ENCODE measurements around the gene TCL1B.

TCL1B gene

DNA sequence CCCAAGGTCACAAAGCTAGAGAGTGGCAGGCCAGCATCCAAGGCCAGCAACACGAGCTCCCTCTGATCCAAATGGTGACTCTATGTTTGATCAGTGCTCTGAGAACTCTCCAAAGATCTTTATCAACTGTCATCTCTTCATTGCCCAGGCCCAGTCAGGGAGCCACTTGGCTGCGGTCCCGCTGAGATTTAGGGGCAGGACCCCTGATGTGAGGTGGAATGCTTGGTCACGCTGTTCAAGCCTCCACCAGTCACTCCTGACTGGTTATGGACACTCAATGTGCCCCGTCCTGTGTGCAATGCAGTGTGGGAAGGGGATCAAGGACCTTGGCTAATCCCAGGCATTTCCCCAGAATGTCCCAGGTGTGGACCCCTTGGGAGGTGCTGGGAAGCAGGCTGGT, 19.8 kb upstream of the TCL1B start:
- FAIRE-seq: no peak
- no peak for DNase-seq (ENCODE audit: insufficient read length, low spot score)

DNA sequence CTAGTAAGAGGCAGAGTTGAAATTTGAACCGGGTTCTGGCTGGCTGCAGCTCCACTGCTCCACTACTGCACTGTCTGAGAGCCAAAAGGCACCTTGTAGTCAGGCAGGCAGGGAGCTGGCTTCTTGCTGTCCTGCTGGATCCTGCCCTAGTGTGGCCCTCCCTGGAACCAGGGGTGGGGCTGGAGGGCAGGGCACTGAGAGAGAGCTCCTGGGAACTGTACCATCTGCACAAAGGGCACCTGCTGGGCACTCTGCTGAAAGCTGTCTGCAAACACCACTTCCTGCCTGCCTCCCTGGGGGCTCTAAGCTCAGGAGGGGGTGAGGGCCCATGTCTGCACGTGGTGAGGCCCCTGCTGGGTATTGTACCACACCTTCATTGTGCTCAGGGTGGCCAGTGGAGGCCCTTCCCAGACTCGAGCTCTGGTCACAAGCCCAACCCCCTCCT, 19.0 kb upstream of the TCL1B start:
- no peak for DNase-seq (ENCODE audit: insufficient read length, low spot score)
- FAIRE-seq: no peak

DNA sequence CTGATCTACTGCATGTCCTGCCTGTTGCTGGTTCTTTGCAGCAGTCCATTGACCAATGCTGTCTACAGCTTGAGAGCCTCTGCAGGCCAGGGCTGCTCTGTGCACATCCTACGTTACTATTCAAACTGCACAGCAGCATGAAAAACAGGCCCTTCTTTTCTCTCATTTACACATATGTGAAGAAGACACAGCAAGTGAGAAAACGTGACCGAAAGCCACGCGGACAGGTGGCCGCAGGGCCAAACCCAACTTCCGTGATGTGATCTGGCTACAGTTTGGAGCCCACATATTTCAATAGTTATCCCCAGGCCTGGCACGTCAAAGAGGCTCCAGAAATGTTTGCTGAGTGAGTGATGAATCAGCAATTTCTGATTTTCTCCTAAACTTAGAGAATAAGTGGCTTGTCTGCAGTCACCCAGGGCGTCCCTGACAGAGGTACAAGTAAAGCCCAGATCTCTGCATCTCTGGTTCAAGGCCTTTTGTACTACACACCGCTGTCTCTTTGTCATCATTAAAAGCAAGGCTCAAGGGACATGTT, 17.9 kb upstream of the TCL1B start:
- FAIRE-seq (no peak), DNase-seq (ENCODE audit: insufficient read length, low spot score) (no peak)

DNA sequence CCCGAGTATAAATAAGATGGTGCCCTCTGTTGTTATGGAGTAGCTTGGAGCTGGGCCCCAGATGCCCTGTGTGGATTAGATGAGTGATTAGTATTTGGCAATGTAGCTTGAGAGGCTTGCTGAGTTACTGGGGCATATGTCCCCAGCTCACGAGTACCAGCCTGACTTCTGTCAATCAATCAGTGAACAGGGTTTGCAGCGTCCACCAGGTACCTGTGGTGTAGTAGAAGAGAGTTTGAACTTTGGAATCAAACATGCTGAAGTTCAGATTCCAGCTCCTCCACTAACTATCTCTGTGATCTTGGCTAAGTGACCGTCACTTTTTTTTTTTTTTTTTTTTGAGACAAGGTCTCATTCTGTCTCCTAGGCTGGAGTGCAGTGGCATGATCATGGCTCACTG, 11.6 kb upstream of the TCL1B start:
- no peak for DNase-seq (ENCODE audit: insufficient read length, low spot score)
- no peak for FAIRE-seq

DNA sequence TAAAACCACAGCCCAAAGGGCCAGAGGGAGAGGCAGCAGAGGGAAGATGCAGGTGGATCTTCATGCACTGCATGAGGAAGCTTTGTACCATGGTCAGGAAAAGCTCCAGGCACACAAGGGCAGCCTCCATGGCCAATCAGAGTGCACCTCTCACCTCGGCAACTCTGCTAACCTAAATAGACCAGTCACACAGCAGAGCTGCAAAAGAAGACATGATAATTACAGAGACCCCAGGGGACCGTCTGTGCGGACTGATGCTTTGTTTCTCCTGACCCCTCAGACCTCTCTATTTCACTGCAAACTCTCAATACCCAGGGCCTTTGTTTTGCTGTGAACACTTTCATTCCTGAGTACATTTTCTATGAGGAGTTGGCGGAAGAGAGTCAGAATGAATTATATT, 10.7 kb upstream of the TCL1B start:
- FAIRE-seq: no peak
- no peak for DNase-seq (ENCODE audit: insufficient read length, low spot score)

DNA sequence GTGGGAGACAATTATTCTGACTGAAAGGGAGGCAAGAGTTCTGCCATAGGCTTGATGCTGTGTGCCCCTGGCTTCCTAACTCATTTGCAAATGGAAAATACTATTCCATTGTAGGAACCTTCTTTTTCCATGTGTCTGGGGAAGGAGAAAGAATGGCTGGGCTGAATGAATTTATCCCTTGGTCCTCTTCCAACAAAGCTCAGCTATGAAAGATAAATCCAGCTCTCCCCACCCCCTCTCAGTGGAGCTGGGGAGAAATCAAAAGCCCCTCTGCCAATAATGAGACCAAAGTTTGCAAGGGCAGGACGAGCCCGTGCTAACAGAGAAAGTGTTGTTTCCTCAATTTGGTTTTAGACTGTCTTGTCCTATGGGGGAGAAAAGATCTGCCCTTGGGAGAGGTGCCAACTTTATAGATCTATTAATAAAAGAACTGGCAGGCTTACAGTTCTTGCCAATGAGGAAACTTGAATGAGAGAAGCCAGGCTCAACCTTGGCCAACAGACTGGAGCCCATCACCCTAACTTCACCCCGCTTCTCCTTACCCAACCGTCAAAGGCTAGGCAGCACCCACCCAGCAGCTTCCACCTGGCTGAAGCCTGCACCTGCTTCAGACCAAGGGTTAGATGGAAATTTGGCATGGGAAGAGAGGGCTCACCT, 8.9 kb upstream of the TCL1B start:
- FAIRE-seq: no peak

DNA sequence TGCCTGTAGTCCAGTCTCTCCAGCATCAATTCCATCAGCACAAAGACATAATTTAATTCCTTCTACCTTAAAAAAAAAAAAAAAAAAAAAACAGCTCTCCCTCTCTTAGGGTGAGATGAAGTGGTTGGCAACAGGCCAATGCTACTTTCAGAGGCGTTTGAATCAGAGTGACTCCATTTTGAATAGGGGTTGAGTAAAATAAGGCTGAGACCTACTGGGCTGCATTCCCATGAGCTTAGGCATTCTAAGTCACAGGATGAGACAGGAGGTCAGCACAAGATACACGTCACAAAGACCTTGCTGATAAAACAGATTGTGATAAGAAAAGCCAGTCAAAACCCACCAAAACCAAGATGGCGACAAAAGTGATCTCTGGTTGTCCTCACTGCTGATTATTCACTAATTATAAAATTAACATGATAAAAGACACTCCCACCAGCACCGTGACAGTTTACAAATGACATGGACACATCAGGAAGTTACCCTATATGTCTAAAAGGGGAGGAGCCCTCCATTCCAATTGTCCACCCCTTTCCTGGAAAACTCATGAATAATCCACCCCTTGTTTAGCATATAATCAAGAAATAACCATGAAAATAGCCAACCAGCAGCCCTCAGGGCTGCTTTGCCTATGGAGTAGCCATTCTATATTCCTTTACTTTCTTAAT, 6.9 kb upstream of the TCL1B start:
- no peak for DNase-seq (ENCODE audit: insufficient read length, low spot score)
- no peak for FAIRE-seq

More for the DNA sequence above, 8.9 kb upstream of the TCL1B start:
- no peak for DNase-seq (ENCODE audit: insufficient read length, low spot score)

DNA sequence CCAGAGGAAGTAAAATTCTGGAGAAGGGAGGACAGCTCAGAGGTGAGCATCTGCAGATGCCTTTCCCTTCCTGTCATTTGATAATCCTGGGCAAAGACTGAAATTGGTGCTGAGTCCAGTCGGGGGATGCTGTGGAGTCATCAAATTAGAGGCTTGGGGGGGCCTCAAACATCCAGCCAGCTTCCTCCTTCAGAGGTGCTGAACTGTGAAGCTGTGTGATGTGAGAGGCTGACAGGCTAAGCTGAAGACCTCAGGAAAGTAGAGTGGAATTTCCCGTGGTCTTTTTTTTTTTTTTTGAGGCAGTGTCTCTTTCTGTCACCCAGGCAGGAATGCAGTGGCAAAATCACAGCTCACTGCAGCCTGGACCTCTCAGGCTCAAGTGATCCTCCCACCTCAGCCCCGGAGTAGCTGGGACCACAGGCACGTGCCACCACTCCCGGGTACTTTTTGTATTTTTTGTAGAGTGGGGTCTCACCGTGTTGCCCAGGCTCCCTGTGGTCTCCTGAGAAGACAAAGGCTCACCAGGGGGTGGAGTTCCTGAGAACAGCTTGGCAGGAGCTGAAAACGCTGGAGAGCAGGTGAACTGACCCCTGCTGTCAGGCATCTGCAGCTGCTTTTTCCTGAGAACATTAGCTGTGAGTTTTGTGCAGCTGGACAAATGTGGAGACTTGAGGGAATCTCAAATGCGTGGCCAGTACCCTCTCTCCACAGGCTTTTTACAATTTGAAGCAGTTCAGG, 6.1 kb upstream of the TCL1B start:
- FAIRE-seq (no peak), DNase-seq (ENCODE audit: insufficient read length, low spot score) (no peak)

DNA sequence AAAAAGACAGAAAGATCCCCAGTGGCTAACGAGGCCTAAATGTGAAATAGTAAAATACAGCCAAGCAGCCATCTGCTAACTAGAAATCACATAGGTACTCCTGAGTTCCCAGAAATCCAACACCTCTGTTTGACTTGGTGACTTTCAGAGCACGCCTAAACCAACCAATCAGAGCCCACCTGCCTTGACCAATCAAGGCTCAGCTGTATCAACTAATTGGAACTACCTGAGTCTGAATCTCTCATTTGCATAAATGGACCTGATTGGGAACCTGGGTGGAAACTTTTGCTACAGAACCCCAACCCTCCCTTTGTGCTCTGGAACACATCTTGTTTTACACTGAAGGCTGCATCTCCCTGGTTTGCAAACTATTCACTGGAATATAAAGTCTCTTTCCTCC, 5.1 kb upstream of the TCL1B start:
- DNase-seq (ENCODE audit: insufficient read length, low spot score): no peak
- no peak for FAIRE-seq

DNA sequence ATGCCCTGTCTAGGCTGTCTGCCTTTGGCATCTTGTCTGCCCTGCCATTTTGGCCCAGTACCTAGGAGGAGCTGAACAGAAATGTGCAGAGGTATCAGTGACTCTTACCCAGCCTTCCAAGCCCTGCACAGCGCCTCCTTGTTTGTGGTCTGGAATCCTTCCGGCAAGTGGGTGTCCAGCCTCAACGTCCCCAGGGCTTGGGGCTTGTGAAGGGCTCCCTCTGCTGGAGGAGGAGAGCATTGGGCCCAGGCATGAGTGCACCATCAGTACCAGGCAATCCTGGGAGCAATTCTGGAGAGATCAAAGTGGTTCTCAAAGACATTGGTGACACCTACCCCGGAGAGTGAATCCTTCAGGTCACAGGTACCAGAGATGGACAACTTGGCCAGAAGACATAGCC, 2.4 kb upstream of the TCL1B start:
- no peak for DNase-seq (ENCODE audit: insufficient read length, low spot score)
- FAIRE-seq: no peak

DNA sequence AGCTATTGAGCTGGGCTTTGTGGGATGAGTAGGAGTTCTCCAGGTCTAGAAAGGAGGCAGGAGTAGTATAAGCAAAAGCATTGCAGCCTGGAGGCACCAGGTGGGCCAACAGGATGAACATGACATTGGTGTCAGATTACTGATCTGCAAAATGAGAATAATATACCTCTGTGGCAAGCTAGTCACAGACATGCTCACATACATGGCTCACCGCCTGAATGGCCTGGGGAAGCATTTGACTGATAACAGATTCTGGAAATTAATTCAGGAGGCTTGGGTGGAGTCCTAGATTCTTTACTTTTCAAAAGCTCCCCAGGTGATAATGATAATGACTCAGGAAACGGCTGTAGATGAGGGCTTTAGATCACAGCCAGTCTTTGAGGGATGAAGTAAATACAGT, 709 bp downstream of the TCL1B start:
- no peak for DNase-seq (ENCODE audit: insufficient read length, low spot score)
- no peak for FAIRE-seq

DNA sequence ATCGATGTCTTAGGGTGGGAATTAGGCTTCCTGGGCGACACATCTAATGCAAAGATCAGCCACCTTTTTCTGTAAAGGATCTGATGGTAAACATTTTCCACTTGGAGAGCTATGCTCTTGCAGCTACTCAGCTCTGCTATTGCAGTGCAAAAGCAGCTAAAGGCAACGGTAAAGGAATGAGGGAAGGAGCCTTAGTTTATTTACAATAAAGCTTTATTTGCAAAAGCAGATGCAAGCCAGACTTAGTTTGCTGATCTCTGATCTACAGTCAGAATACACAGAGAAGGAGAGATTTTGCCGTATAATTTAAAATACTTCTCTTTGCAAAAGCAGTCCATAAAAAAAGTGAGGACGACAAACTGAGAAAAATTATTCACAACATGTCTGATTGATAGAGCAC, 3.2 kb downstream of the TCL1B start:
- no peak for FAIRE-seq

DNA sequence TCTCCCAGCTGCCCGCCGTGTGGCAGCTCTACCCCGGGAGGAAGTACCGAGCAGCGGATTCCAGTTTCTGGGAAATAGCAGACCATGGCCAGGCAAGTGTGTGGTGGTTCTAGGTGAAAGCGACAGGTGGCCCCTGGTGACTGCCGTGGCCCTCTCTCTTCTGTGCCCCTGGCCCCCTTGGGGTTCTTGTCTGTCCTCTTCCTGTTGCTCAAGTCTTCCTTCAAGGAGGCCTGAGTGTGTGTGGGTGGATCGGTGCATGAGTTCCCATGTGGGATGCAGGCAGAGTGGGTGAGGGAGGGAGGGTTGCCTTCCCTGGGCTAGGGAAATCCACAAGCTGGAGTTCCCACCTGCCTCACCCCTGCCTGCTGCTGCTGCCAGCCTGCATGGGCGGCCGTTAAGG, 4.6 kb downstream of the TCL1B start:
- FAIRE-seq (no peak), DNase-seq (ENCODE audit: insufficient read length, low spot score) (no peak)

More for the DNA sequence above, 3.2 kb downstream of the TCL1B start:
- DNase-seq (ENCODE audit: insufficient read length, low spot score): no peak

DNA sequence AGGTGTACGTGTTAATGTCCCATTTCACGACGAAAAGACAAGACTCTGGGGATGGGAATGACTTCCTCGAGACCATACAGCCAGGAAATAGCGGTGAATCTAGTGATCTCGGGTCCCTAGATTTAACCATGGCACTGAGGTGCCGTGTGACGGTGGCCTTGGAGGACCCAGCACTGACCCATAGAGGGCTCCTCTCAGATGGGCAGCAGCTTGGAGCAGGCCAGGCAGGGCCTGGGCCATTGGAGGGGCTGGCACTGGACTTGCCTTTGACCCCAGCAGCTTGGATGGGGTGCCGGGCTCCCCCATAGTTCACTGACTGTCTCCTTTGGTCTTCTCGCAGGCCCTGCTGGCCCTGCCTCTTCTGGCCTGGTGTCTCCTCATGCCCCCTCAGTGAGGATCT, 5.4 kb downstream of the TCL1B start:
- FAIRE-seq: no peak

DNA sequence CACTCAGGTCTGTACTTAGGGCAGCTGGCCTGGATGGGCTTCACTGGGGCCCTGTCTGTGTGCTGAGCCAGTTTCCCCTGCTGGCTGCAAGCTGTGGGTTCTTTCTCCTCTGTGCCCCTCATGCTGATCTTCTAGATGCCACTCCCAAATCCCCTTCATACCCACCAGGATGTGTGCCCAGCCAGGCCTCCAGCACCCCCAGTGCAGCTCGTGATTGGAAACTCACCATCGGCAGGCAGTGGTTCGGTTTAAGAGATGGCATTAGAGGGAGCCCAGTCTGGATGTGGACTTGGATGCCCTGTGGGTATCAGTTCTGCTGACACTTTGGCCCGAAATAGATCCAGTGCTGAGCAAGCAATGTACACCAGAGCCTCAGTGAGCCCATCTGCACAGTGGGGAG, 5.9 kb downstream of the TCL1B start:
- FAIRE-seq (no peak), DNase-seq (ENCODE audit: insufficient read length, low spot score) (no peak)

More for the DNA sequence above, 5.4 kb downstream of the TCL1B start:
- DNase-seq (ENCODE audit: insufficient read length, low spot score): no peak

DNA sequence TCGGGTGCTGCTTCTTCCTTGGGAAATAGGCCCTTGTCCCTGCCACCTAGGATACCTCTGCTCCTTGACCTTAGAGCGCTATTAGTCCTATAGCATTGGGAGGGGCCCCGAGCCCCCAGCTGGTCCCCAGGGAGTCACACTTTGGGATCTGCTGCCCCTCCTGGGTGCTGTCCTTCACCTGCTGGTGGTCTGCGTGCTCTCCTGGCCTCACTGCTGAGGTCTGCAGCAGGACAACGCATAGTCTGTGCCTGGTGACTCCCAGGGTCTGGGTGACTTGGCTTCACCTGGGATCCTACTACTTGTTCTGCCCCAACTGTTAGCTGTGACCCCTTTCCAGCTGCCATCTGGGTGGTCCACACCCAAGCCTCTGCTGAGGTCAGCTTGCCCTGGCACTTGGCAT, 8.8 kb downstream of the TCL1B start:
- DNase-seq (ENCODE audit: insufficient read length, low spot score): no peak
- FAIRE-seq: no peak

DNA sequence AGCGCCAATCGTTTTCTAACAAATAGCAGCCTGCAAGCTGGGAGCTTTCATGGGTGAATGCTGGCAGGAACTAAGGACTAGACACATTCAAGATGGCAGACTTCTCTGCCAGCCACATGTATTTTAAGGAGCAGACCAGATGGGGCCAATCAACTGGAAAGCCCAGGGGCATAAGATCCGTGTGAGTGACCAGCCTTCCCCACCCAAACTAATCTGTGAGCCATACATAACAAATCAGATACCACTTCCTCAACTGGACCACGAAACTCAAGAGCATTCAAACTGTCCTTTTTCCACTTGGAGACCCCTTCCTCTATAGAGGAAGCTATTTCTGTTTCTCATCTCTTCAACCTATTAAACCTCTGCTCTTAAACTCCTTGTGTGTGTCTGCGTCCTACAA, 9.7 kb downstream of the TCL1B start:
- FAIRE-seq: no peak
- no peak for DNase-seq (ENCODE audit: insufficient read length, low spot score)

DNA sequence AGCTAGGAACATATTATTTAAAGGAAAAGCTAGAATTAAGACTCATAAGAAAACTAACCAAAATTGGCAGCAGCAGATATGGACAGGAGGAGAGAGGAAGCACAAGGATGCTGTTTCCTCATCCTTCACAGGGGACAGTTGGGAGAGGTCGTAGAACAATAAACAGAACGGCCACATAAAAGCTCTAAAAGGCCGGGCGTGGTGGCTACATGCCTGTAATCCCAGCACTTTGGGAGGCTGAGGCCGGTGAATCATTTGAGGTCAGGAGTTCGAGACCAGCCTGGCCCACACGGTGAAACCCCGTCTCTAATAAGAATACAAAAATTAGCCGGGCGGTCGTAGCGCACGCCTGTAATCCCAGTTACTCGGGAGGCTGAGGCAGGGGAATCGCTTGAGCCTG, 10.5 kb downstream of the TCL1B start:
- DNase-seq (ENCODE audit: insufficient read length, low spot score) (no peak), FAIRE-seq (no peak)

DNA sequence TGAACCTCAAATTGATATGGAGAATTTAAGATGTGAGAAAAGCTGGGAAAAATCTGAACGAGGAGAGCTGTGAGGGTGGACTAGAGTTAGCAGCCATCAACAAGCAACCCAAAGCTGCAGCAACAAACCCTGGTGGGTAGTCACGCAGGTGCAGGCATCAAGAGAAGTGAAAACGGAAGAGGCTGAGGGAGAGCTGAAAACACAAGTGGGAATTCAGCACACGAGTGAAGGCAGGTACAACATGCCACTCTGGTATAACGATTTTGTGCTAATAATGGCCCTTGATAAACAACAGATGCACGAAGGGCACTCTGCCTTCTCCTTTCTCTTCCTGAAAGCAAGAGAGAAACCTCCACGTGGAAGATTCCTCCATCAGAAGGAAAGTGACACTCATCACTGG, 11.5 kb downstream of the TCL1B start:
- DNase-seq (ENCODE audit: insufficient read length, low spot score) (no peak), FAIRE-seq (no peak)

DNA sequence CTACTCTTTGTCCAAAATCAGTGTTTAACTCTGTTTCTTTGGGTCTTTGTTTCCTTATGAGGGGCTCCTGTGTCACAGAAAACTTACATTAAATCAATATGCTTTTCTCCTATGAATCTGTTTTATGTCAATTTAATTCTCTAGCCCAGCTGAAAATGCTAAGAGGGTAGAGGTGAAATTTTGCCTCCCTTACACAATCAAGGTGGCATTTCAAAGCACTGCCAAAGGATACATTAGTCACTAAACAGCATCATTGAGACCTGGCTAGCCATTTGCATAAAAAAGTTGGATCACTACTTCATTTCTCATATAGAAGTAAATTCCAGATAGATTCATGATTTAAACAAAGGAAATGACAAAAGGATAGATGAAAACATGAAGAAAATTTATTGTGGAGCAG, 12.1 kb downstream of the TCL1B start:
- FAIRE-seq (no peak), DNase-seq (ENCODE audit: insufficient read length, low spot score) (no peak)

DNA sequence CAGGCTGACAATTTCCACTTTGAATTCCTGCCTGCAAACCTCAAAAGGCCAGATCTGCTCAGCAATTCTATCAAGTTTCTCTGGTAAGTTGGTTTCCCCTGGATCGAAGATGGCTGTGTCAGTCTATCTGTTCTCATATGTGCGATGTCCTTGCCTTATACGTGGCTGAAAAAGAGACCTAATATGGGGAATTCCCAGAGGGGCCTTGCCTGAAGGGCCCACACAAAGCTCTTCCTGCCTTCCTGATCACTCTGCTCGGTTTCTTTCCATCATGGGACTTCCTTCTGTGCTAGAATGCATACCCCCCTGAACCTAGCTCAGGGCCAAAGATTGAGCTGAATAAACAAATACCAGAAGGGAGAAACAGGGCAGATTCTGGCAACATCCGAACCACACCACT, 13.2 kb downstream of the TCL1B start:
- FAIRE-seq: no peak
- DNase-seq (ENCODE audit: insufficient read length, low spot score): no peak

All from HTR-8/SVneo (cell line).